WTC11 (cell line): ENCODE results near the gene CELA2A.

Experiments used
- E2F1 ChIP-seq: sonication (generic); formaldehyde crosslinking; IDR thresholded peaks from 2 replicates; pipeline ENCODE4 v1.8.0; 2022; ENCODE audit warnings: mild to moderate bottlenecking, missing genetic modification reagents
- ESRRA ChIP-seq: sonication (generic); formaldehyde crosslinking; IDR thresholded peaks from 2 replicates; pipeline ENCODE4 v1.8.1; 2022; ENCODE audit warnings: mild to moderate bottlenecking, missing genetic modification reagents, borderline replicate concordance
- ETV6 ChIP-seq: sonication (generic); formaldehyde crosslinking; IDR thresholded peaks from 2 replicates; pipeline ENCODE4 v1.8.1; 2022; ENCODE audit warnings: mild to moderate bottlenecking, missing genetic modification reagents
- FOXK1 ChIP-seq: sonication (generic); formaldehyde crosslinking; IDR thresholded peaks from 2 replicates; pipeline ENCODE4 v1.8.0; 2022; ENCODE audit warnings: mild to moderate bottlenecking, moderate library complexity, missing genetic modification reagents
- IRF2 ChIP-seq: sonication (generic); formaldehyde crosslinking; IDR thresholded peaks from 2 replicates; pipeline ENCODE4 v1.8.0; 2022; ENCODE audit warnings: low read depth, missing genetic modification reagents, borderline replicate concordance
- MAX ChIP-seq: sonication (generic); formaldehyde crosslinking; IDR thresholded peaks from 2 replicates; pipeline ENCODE4 v1.8.0; 2022; ENCODE audit warnings: mild to moderate bottlenecking, missing genetic modification reagents
- NR2C2 ChIP-seq: sonication (generic); formaldehyde crosslinking; IDR thresholded peaks from 2 replicates; pipeline ENCODE4 v1.8.0; 2022; ENCODE audit warnings: mild to moderate bottlenecking, missing genetic modification reagents
- PRRX2 ChIP-seq: fragments of 250-450 bp; sonication (Bioruptor Pico); IDR thresholded peaks from 2 replicates; pipeline ENCODE4 v1.8.0; 2021; ENCODE audit warnings: mild to moderate bottlenecking
- TEAD4 ChIP-seq: sonication (generic); formaldehyde crosslinking; IDR thresholded peaks from 2 replicates; pipeline ENCODE4 v1.8.0; 2022; ENCODE audit warnings: mild to moderate bottlenecking, missing genetic modification reagents
- ZNF317 ChIP-seq: sonication (generic); formaldehyde crosslinking; IDR thresholded peaks from 2 replicates; pipeline ENCODE4 v1.8.1; 2023; ENCODE audit warnings: low read depth, mild to moderate bottlenecking, moderate library complexity, missing genetic modification reagents, borderline replicate concordance
- TF ChIP-seq, protein P1 (sequence below): fragments of 200-600 bp; IDR thresholded peaks from 2 replicates; pipeline ENCODE4 v1.8.0; 2022; ENCODE audit warnings: antibody characterized with exemption
- TF ChIP-seq, protein P2 (sequence below): sonication (generic); formaldehyde crosslinking; IDR thresholded peaks from 2 replicates; pipeline ENCODE4 v1.8.0; 2022; ENCODE audit warnings: missing genetic modification reagents
- TF ChIP-seq, protein P3 (sequence below): sonication (generic); formaldehyde crosslinking; IDR thresholded peaks from 2 replicates; pipeline ENCODE4 v1.8.1; 2022; ENCODE audit warnings: low read depth, missing genetic modification reagents, borderline replicate concordance

GRCh38 chr1:15449567-15449966 is 7.0 kb upstream of the CELA2A start:
- TF ChIP-seq ETV6 (CRISPR knock-in tag) (no peak), FOXK1 (CRISPR knock-in tag) (no peak), PRRX2 (CRISPR knock-in tag) (no peak), NR2C2 (CRISPR knock-in tag) (no peak), TEAD4 (CRISPR knock-in tag) (no peak), E2F1 (CRISPR knock-in tag) (no peak), IRF2 (CRISPR knock-in tag) (no peak), MAX (CRISPR knock-in tag) (no peak), ESRRA (CRISPR knock-in tag) (no peak), ZNF317 (no peak)
- TF ChIP-seq, protein P1, sequence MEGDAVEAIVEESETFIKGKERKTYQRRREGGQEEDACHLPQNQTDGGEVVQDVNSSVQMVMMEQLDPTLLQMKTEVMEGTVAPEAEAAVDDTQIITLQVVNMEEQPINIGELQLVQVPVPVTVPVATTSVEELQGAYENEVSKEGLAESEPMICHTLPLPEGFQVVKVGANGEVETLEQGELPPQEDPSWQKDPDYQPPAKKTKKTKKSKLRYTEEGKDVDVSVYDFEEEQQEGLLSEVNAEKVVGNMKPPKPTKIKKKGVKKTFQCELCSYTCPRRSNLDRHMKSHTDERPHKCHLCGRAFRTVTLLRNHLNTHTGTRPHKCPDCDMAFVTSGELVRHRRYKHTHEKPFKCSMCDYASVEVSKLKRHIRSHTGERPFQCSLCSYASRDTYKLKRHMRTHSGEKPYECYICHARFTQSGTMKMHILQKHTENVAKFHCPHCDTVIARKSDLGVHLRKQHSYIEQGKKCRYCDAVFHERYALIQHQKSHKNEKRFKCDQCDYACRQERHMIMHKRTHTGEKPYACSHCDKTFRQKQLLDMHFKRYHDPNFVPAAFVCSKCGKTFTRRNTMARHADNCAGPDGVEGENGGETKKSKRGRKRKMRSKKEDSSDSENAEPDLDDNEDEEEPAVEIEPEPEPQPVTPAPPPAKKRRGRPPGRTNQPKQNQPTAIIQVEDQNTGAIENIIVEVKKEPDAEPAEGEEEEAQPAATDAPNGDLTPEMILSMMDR: no peak
- TF ChIP-seq, protein P2, sequence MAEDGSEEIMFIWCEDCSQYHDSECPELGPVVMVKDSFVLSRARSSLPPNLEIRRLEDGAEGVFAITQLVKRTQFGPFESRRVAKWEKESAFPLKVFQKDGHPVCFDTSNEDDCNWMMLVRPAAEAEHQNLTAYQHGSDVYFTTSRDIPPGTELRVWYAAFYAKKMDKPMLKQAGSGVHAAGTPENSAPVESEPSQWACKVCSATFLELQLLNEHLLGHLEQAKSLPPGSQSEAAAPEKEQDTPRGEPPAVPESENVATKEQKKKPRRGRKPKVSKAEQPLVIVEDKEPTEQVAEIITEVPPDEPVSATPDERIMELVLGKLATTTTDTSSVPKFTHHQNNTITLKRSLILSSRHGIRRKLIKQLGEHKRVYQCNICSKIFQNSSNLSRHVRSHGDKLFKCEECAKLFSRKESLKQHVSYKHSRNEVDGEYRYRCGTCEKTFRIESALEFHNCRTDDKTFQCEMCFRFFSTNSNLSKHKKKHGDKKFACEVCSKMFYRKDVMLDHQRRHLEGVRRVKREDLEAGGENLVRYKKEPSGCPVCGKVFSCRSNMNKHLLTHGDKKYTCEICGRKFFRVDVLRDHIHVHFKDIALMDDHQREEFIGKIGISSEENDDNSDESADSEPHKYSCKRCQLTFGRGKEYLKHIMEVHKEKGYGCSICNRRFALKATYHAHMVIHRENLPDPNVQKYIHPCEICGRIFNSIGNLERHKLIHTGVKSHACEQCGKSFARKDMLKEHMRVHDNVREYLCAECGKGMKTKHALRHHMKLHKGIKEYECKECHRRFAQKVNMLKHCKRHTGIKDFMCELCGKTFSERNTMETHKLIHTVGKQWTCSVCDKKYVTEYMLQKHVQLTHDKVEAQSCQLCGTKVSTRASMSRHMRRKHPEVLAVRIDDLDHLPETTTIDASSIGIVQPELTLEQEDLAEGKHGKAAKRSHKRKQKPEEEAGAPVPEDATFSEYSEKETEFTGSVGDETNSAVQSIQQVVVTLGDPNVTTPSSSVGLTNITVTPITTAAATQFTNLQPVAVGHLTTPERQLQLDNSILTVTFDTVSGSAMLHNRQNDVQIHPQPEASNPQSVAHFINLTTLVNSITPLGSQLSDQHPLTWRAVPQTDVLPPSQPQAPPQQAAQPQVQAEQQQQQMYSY (CRISPR knock-in tag): no peak
- TF ChIP-seq, protein P3, sequence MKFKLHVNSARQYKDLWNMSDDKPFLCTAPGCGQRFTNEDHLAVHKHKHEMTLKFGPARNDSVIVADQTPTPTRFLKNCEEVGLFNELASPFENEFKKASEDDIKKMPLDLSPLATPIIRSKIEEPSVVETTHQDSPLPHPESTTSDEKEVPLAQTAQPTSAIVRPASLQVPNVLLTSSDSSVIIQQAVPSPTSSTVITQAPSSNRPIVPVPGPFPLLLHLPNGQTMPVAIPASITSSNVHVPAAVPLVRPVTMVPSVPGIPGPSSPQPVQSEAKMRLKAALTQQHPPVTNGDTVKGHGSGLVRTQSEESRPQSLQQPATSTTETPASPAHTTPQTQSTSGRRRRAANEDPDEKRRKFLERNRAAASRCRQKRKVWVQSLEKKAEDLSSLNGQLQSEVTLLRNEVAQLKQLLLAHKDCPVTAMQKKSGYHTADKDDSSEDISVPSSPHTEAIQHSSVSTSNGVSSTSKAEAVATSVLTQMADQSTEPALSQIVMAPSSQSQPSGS (CRISPR knock-in tag): no peak
